ENCODE data around the gene SMU1. TPM values are rescaled to one million over a fixed set of nuclear protein-coding genes. Genes with fewer than 3 reads are reported as not detected.

Gene SMU1
- total and polyA plus RNA-seq, 2 of the 13 experiments (the other 11 are each of a cell fraction or from before 2014, with no cell fraction given) = 12.9 to 36.6 TPM

GRCh38 chr9:33076046-33077004, at the start of gene SMU1 (continued):
- TF ChIP-seq U2AF2 (IDR thresholded peaks at IDR 0.05; ENCODE audit: low read depth, low read length) (no peak), ZNF317 (CRISPR knock-in tag; IDR thresholded peaks at IDR 0.05) (peak; percentile 81), CEBPG (CRISPR knock-in tag; IDR thresholded peaks at IDR 0.05) (peak; percentile 65), ERF (CRISPR knock-in tag; IDR thresholded peaks at IDR 0.05) (peak; percentile 88), TCF12 (IDR thresholded peaks at IDR 0.05) (no peak), TCF12 (CRISPR knock-in tag; IDR thresholded peaks at IDR 0.05) (peak; percentile 76; the same call in 1 of the 2 replicates), ETV6 (CRISPR knock-in tag; conservative IDR thresholded peaks at IDR 0.05) (0 out of 2 replicates have a peak, but pooled peaks have one; percentile 37), SOX6 (IDR thresholded peaks at IDR 0.05) (no peak), SOX6 (CRISPR knock-in tag; IDR thresholded peaks at IDR 0.05) (peak; percentile 70), ZNF343 (CRISPR knock-in tag; IDR thresholded peaks at IDR 0.05) (no peak), CBX5 (CRISPR knock-in tag; IDR thresholded peaks at IDR 0.05; ENCODE audit: borderline replicate concordance) (peak; percentile 55), EHMT2 (IDR thresholded peaks at IDR 0.05; ENCODE audit: borderline replicate concordance, low read depth, low read length) (0 out of 2 replicates have a peak, but pooled peaks have one; percentile 28), ZNF30 (CRISPR knock-in tag; IDR thresholded peaks at IDR 0.05) (no peak), KDM1A (CRISPR knock-in tag; IDR thresholded peaks at IDR 0.05) (no peak), PATZ1 (CRISPR knock-in tag; IDR thresholded peaks at IDR 0.05) (peak; percentile 43; the same call in 1 of the 2 replicates), HMGA1 (CRISPR knock-in tag; conservative IDR thresholded peaks at IDR 0.05) (no peak), DNMT3B (CRISPR knock-in tag; conservative IDR thresholded peaks at IDR 0.05) (peak; percentile 78; the same call in 1 of the 2 replicates), ZNF367 (CRISPR knock-in tag; IDR thresholded peaks at IDR 0.05; ENCODE audit: borderline replicate concordance) (peak; percentile 32; the same call in 1 of the 2 replicates), DDIT3 (CRISPR knock-in tag; IDR thresholded peaks at IDR 0.05) (no peak), ATRX (CRISPR knock-in tag; IDR thresholded peaks at IDR 0.05; ENCODE audit: borderline replicate concordance) (no peak), RFXAP (CRISPR knock-in tag; IDR thresholded peaks at IDR 0.05; ENCODE audit: borderline replicate concordance) (peak; percentile 44; the same call in 1 of the 2 replicates)
- TF ChIP-seq, protein P1, sequence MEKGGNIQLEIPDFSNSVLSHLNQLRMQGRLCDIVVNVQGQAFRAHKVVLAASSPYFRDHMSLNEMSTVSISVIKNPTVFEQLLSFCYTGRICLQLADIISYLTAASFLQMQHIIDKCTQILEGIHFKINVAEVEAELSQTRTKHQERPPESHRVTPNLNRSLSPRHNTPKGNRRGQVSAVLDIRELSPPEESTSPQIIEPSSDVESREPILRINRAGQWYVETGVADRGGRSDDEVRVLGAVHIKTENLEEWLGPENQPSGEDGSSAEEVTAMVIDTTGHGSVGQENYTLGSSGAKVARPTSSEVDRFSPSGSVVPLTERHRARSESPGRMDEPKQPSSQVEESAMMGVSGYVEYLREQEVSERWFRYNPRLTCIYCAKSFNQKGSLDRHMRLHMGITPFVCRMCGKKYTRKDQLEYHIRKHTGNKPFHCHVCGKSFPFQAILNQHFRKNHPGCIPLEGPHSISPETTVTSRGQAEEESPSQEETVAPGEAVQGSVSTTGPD (CRISPR knock-in tag; IDR thresholded peaks at IDR 0.05) = no peak
- TF ChIP-seq, protein P2, sequence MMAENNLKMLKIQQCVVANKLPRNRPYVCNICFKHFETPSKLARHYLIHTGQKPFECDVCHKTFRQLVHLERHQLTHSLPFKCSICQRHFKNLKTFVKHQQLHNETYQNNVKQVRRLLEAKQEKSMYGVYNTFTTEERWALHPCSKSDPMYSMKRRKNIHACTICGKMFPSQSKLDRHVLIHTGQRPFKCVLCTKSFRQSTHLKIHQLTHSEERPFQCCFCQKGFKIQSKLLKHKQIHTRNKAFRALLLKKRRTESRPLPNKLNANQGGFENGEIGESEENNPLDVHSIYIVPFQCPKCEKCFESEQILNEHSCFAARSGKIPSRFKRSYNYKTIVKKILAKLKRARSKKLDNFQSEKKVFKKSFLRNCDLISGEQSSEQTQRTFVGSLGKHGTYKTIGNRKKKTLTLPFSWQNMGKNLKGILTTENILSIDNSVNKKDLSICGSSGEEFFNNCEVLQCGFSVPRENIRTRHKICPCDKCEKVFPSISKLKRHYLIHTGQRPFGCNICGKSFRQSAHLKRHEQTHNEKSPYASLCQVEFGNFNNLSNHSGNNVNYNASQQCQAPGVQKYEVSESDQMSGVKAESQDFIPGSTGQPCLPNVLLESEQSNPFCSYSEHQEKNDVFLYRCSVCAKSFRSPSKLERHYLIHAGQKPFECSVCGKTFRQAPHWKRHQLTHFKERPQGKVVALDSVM (CRISPR knock-in tag; IDR thresholded peaks at IDR 0.05) = peak; percentile 40
